Stimulated activated CD8-positive, alpha-beta memory T cell treated with anti-CD3 and anti-CD28 coated beads, Interleukin-12 subunit alpha, Interleukin-12 subunit beta, amount 100 ng/mL, for 24 hours (primary cell): ENCODE measurements around the gene KPNB1.

ENCODE experiments used
- DNase-seq: peaks from one replicate; pipeline ENCODE4 v3.0.0-alpha.2; 2020; ENCODE audit errors: extremely low read depth

The KPNB1 gene

DNA sequence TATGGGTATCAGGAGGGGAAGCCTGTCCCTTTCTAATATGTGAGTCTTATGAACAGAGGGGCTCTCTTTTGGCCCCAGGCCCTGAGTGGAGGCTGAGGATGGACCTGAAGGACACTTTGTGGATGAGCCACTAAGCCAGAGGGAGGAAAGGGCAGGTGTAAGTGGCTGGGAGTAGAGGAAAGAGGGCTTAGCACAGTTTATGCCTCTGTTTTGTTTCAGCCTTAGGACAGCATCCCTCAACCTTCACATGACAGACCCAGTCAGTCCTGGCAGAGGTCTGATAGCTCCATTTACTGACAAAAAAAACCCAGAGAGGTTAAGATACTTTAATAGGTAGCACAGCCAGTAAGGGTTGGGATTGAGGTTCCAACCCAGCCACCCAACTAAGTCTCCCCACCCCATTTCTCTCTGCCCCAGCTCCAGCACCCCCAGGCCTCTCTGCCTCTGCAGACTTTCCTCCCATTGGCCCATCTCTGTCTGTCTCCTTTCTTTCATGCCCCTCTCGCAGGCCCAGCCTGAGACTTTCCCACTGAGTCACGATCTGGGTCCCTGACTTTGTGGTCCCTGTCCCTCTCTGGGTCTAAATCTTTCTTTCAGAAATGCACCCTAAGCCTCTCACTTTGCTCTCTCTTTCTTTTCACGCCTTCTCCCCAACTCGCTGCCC lies 78.6 kb downstream of the KPNB1 start:
- no peak for DNase-seq

DNA sequence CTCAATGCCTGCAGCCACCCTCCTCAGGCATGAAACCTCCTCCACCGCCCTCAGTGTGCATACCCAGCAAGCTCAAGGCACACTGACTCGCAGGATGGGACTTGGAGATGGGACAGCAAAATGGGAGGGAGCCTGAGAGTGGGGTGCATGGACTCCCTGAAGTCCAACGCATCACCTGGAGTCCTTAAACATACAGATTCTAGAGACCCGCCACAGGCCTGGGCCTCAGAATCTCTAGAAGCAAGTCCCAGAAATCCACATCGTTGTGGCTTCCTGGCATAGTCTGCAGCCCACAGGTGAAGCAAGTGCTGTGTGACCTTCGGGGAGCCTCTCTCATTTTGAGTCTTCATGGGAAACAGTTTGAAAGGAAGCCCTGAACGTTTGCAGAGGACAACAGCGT lies 79.8 kb downstream of the KPNB1 start:
- no peak for DNase-seq

DNA sequence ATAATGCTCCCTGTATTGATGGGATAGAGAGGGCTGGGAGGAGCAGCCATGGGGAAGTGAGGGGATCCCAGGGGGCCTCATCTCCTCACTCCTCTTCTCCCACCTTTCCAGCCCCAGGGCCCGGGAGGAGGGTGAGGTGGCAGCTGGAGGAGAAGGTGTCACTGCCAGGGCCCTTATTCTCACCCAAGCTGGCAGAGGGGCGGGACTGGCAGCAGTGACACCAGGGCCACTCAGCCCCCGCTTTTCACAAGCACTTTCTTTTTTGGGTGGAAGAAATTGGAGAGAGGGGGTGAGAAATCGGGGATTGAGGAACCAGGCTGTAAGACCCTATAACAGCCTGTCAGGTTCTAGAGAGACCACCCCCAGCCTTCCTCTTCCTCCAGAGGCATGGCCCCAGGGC lies 81.0 kb downstream of the KPNB1 start:
- no peak for DNase-seq

DNA sequence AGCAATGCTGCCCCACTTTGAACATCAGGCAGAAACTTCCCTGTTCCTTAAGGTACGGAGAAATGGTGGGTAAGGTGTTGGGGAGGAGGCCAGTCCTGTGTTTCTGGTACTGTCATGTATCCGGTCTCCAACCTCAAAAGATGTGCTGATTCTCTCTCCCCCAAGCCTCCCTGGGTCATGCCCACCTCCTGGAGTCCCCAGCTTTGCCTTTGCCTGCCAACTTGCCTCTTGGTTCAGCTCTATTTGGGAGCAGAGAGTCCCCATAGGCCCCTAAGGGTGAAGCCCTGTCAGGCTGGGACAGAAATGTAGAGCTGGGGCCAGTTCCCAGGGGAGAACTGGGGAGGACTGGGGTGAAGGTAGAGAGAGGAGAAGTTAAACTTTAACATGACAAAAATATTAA lies 81.7 kb downstream of the KPNB1 start:
- no peak for DNase-seq

DNA sequence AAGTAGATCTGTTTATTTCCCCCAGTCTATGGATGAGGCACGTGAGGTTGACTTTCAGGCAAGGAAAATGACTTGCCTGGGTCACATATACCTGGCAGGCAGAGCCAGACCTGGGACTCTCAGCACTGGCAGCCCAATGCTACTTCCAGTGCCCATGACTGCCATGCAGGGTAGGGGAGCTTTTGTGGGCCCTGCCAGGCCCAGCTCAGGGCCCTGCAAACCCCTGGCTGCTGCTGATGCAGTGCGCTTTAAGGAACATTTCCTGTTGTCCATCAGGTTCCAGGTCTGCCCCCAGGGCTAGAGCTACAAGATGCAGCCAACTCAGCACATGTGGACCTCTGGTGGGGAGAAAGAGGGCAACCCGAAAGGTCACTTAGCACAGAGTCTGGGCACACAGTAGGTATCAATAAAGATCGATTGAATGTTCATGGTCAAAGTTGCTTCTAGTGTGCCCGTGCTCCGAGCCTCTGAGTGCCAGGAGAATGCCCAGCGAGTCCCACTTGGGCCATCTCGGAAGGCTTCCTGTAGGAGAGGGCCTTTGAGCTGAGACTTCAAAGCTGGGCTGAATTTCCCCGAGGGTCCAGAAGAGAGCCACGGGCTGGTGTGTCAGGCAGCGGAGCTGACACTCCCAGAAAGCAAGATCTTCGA lies 82.8 kb downstream of the KPNB1 start:
- no peak for DNase-seq

DNA sequence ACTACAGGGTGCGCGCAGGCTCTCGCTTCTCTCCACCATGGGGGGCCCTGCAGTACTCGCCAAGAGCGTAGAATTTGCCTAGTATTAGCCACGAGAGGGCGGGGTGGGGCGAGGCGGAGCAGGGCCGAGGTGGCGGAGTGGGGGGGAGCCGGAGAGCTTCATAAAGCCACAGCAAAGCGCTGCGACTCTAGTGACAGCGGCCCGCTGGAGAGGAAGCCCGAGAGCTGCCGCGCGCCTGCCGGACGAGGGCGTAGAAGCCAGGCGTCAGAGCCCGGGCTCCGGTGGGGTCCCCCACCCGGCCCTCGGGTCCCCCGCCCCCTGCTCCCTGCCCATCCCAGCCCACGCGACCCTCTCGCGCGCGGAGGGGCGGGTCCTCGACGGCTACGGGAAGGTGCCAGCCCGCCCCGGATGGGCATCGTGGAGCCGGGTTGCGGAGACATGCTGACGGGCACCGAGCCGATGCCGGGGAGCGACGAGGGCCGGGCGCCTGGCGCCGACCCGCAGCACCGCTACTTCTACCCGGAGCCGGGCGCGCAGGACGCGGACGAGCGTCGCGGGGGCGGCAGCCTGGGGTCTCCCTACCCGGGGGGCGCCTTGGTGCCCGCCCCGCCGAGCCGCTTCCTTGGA lies 83.4 kb downstream of the KPNB1 start, which contains the start of gene TBX21:
TSS of gene TBX21 (plus strand) at position 190 of the 627 bp plus-strand sequence. CDS start at position 409, 219 bp downstream.
- peak; percentile 84 for DNase-seq

DNA sequence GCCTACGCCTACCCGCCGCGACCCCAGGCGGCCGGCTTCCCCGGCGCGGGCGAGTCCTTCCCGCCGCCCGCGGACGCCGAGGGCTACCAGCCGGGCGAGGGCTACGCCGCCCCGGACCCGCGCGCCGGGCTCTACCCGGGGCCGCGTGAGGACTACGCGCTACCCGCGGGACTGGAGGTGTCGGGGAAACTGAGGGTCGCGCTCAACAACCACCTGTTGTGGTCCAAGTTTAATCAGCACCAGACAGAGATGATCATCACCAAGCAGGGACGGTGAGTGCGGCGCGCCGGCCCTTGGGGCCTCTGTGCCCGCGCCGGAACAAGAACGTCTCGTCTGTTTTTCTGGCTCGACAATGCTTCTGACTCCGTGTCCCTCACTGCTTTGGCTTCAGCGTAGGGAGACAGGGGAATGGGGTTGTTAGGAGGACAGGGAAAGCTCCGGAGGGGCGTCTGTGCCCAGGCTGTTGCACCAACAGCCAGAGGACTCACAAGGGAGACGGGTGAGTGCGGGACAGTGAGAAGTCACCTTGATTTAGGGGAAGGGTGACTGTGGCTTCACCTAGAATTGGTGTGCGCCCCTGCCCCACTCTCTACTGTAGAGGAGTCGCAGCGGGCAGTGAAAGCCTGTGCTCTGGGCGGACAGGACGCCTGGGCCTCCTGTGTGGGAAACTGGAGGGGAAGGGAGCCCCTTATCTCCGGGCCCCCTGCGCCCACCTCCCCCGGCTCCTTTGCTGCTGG lies 84.1 kb downstream of the KPNB1 start:
- no peak for DNase-seq

DNA sequence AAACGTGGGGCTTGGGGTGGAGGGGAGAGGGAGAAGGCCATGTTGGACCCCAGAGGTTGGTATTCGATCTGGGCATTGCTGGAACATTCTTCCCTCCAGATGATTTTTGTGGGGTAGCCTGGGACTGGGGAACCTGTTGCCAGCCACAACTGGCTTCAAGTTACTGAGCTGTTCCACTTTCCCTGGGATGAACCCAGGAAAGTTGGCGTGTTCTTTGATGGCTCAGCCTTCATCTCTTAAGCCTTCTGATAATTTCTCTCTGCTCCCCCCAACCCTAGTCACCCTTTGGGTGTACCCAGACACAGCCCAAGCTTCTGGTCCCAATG lies 85.4 kb downstream of the KPNB1 start:
- no peak for DNase-seq
